SJSA1 (cell line): ENCODE measurements around the gene DCAF15. TPM values are rescaled to one million over a fixed set of nuclear protein-coding genes. Genes with fewer than 3 reads are reported as not detected.
A peak's percentile ranks its signal among the peaks of the same experiment; 100 is the strongest.
"Not testable (repeated sequence)": the region's sequence is repeated elsewhere in the genome, so short reads cannot be mapped to it uniquely, and the experiment has no call there.

Experiments
- DNase-seq, 2 experiments: peaks; one replicate each; pipeline ENCODE4 v3.0.0-alpha.2; 2015 to 2020; ENCODE audit warnings: low spot score in 2 of 2, low read depth in 1 of 2
- H3K27ac ChIP-seq: fragments of 250-450 bp; sonication (Bioruptor Pico); 2 replicates; pipeline ENCODE4 v1.5.1; 2020; ENCODE audit warnings: mild to moderate bottlenecking, moderate library complexity
- H3K27me3 ChIP-seq: fragments of 250-450 bp; sonication (Bioruptor Pico); replicated peaks from 2 replicates; pipeline ENCODE4 v1.5.1; 2020; ENCODE audit warnings: mild to moderate bottlenecking, moderate library complexity
- H3K36me3 ChIP-seq: fragments of 250-450 bp; sonication (Bioruptor Pico); 2 replicates; pipeline ENCODE4 v1.5.1; 2020; ENCODE audit warnings: mild to moderate bottlenecking
- H3K4me1 ChIP-seq: fragments of 250-450 bp; sonication (Bioruptor Pico); replicated peaks from 2 replicates; pipeline ENCODE4 v1.6.1; 2021; ENCODE audit warnings: mild to moderate bottlenecking
- H3K4me3 ChIP-seq: fragments of 250-450 bp; sonication (Bioruptor Pico); 2 replicates; pipeline ENCODE4 v1.5.1; 2020; ENCODE audit warnings: mild to moderate bottlenecking
- H3K9me3 ChIP-seq: fragments of 250-450 bp; sonication (Bioruptor Pico); replicated peaks from 2 replicates; pipeline ENCODE4 v1.5.1; 2020; ENCODE audit warnings: mild to moderate bottlenecking
- total RNA-seq: library from RNA; depleted of rRNA; stranded (reverse); fragments of >200 nt; shearing (Covaris generic); gene quantifications from 2 replicates; pipeline ENCODE4 v1.2.3, GENCODE V29; 2014

DCAF15 gene
- total RNA-seq, 1 experiment from 2014 or later, result 28.2 TPM

- Histone ChIP-seq H3K4me3 (no peak overlapping the region), H3K27me3 (no peaks in the 10 kb centered on the region), H3K36me3 (peaks cover 78% of the 10 kb centered on the region), H3K27ac (no peak overlapping the region), H3K9me3 (no peaks in the 10 kb centered on the region), H3K4me1 (peaks cover 2% of the 10 kb centered on the region)
- no peak for DNase-seq
Measured at GRCh38 chr19:13959141-13959961, 7.0 kb downstream of the DCAF15 start.

GRCh38 chr19:13959962-13960862, 7.9 kb downstream of the DCAF15 start:
- no peaks in the 10 kb centered on the region for H3K27me3 ChIP-seq
- no peak for DNase-seq
- H3K4me3 ChIP-seq, result no peak overlapping the region
- peaks cover 10% of the 10 kb centered on the region for H3K4me1 ChIP-seq
- no peak overlapping the region for H3K27ac ChIP-seq
- no peaks in the 10 kb centered on the region for H3K9me3 ChIP-seq
- peaks cover 69% of the 10 kb centered on the region for H3K36me3 ChIP-seq

- Histone ChIP-seq H3K4me3 (no peak overlapping the region), H3K9me3 (no peaks in the 10 kb centered on the region), H3K4me1 (peaks cover 16% of the 10 kb centered on the region), H3K27ac (no peak overlapping the region), H3K36me3 (peaks cover 66% of the 10 kb centered on the region), H3K27me3 (no peaks in the 10 kb centered on the region)
- DNase-seq, result no peak
Measured at GRCh38 chr19:13960863-13961784, 8.8 kb downstream of the DCAF15 start.

- Histone ChIP-seq H3K27ac (no peak overlapping the region), H3K9me3 (no peaks in the 10 kb centered on the region), H3K4me3 (no peak overlapping the region), H3K4me1 (peaks cover 16% of the 10 kb centered on the region), H3K36me3 (peaks cover 65% of the 10 kb centered on the region), H3K27me3 (no peaks in the 10 kb centered on the region)
- DNase-seq, result no peak
Measured at GRCh38 chr19:13961826-13962698, 9.8 kb downstream of the DCAF15 start.

- Histone ChIP-seq H3K36me3 (peaks cover 61% of the 10 kb centered on the region), H3K4me3 (no peak overlapping the region), H3K27me3 (no peaks in the 10 kb centered on the region), H3K4me1 (peaks cover 16% of the 10 kb centered on the region), H3K27ac (no peak overlapping the region), H3K9me3 (no peaks in the 10 kb centered on the region)
- DNase-seq, result no peak
Measured at GRCh38 chr19:13962699-13963602, 10.6 kb downstream of the DCAF15 start.

- H3K9me3 ChIP-seq, result no peaks in the 10 kb centered on the region
- DNase-seq, result no peak
- no peaks in the 10 kb centered on the region for H3K27me3 ChIP-seq
- no peak overlapping the region for H3K27ac ChIP-seq
- H3K4me3 ChIP-seq, result no peak overlapping the region
- H3K4me1 ChIP-seq, result peaks cover 16% of the 10 kb centered on the region
- H3K36me3 ChIP-seq, result peaks cover 59% of the 10 kb centered on the region
Measured at GRCh38 chr19:13963603-13964105, 11.3 kb downstream of the DCAF15 start.

- Histone ChIP-seq H3K27ac (no peak overlapping the region), H3K27me3 (no peaks in the 10 kb centered on the region), H3K4me3 (no peak overlapping the region), H3K4me1 (peaks cover 16% of the 10 kb centered on the region), H3K36me3 (peaks cover 54% of the 10 kb centered on the region), H3K9me3 (no peaks in the 10 kb centered on the region)
- DNase-seq, result peak; percentile 67 to 76
Measured at GRCh38 chr19:13964776-13965175, 12.5 kb downstream of the DCAF15 start.

GRCh38 chr19:13965377-13965896, 13.1 kb downstream of the DCAF15 start:
- Histone ChIP-seq H3K27ac (no peak overlapping the region), H3K4me1 (peaks cover 16% of the 10 kb centered on the region), H3K9me3 (no peaks in the 10 kb centered on the region), H3K36me3 (peaks cover 51% of the 10 kb centered on the region), H3K27me3 (no peaks in the 10 kb centered on the region), H3K4me3 (no peak overlapping the region)
- no peak for DNase-seq

GRCh38 chr19:13965926-13966683, 13.8 kb downstream of the DCAF15 start:
- Histone ChIP-seq H3K27me3 (no peaks in the 10 kb centered on the region), H3K36me3 (peaks cover 45% of the 10 kb centered on the region), H3K4me1 (peaks cover 16% of the 10 kb centered on the region), H3K27ac (no peak overlapping the region), H3K9me3 (no peaks in the 10 kb centered on the region), H3K4me3 (no peak overlapping the region)
- no peak for DNase-seq

GRCh38 chr19:13966684-13967128, 14.4 kb downstream of the DCAF15 start:
- H3K4me3 ChIP-seq, result no peak overlapping the region
- no peaks in the 10 kb centered on the region for H3K27me3 ChIP-seq
- DNase-seq, result no peak
- H3K9me3 ChIP-seq, result no peaks in the 10 kb centered on the region
- H3K27ac ChIP-seq, result no peak overlapping the region
- peaks cover 41% of the 10 kb centered on the region for H3K36me3 ChIP-seq
- peaks cover 16% of the 10 kb centered on the region for H3K4me1 ChIP-seq

GRCh38 chr19:13967206-13967605, 14.9 kb downstream of the DCAF15 start:
- not testable (repeated sequence) for DNase-seq, H3K4me3 ChIP-seq, H3K27ac ChIP-seq, H3K9me3 ChIP-seq, H3K27me3 ChIP-seq
- Histone ChIP-seq H3K4me1 (peaks cover 16% of the 10 kb centered on the region), H3K36me3 (peaks cover 41% of the 10 kb centered on the region)
